Superior temporal gyrus (tissue), 1 donor: ENCODE data around the gene IFITM10.

ENCODE experiments used
- DNase-seq: peaks from one replicate; pipeline ENCODE4 v3.0.0-alpha.2; 2016; ENCODE audit errors: extremely low spot score

The IFITM10 gene

GRCh38 chr11:1750481-1750839 lies at the start of gene IFITM10:
Gene IFITM10 (minus strand): TSS chr11:1750595. CDS start chr11:1750442, 153 bp downstream.
- no peak for DNase-seq

DNA sequence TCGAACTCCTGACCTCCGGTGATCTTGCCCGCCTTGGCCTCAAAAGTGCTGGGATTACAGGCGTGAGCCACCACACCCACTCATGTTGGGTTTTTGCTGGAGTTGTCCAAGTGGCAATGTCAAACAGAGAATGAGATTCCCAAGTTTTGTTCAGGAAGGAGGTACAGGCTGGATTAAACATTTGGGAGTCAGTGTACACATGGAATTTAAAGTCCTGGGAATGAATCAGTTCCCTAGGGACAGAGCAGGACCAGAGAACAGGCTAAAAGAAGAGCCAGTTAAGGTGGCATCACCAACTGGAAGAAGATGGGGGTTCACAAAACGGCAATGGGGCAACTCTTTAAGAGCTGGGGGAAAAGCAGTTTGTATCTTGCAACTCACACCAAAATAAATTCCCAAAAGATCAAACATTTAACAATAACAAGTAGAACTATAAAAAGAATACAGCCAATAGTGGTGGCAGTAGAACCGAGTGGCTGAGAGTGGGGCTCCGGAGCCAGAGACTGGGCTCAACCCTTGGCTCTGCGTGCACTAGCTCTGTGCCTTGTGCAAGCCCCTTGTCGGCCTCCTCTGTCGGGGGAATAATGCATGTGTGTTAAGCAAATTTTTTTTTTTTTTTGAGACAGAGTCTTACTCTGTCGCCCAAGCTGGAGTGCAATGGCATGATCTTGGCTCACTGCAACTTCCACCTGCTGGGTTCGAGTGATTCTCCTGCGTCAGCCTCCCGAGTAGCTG lies 47.2 kb upstream of the IFITM10 start:
- DNase-seq, result no peak

GRCh38 chr11:1796413-1797011 lies 46.1 kb upstream of the IFITM10 start:
- no peak for DNase-seq

DNA sequence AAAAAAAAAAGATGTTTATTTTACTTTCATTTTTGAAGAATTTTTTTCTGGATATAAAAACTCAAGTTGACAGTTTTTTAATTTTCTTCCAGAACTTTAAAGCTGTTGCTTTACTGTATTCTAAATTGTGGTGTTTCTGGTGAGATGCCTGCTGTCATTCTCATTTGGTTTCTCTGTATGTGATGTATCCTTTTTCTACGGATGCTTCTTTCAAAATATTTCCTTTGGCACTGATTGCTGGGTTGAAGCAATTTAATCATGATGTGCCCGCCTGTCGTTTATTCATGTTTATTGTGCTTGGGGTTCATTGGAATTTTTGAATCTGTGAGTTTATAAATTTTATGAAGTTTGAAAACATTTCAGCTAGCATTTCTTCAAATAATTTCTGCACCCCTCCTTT lies 42.7 kb upstream of the IFITM10 start:
- no peak for DNase-seq

- DNase-seq, result no peak
Measured at GRCh38 chr11:1792461-1792860, 42.1 kb upstream of the IFITM10 start.

GRCh38 chr11:1791912-1792311 lies 41.5 kb upstream of the IFITM10 start:
- DNase-seq, result no peak

DNA sequence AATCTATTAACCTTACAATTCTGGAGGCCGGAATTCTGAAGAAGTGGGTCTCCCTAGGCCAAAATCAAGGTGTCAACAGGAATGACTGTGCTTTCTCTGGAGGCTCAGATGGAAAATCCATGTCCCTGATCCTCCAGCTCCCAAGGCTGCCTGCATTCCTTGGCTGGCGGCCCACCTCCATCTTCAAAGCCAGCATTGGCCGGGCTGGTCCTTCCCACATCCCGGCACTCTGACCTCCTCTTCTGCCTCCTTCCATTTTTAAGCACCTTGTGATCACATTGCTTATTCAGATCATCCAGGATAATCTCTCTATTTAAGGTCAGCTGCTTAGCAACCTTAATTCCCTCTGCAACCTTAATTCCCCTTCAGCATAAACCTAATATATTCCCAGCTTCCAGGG lies 36.1 kb upstream of the IFITM10 start:
- DNase-seq, result no peak

DNA sequence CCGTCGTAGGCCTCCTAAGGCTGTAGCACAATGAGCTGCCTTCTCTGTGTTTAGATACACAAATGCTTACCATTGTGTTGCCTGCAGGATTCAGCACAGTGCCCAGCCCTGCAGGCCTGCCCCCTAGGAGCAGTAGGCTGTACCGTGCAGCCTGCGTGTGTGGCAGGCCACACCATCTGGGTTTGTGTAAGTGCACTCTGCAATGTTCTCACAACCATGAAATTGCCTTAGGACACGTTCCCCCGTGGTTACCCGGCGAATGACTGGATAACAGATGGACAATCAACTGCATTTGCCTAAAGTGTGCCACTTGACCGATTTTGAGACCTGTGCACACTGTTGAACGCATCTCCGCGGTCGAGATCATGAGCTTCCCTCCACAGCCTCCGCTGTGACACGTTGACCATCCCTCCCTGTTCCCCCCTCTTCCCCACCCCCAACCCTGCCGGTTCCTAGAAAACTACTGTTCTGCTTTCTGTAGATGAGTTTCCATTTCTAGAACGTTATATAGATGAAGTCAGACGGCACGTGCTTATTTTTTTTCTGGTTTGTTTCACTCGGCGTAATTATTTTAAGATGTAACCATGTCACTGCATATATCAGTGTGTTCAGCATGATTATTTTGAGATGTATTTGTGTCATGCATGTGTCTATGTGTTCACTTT lies 35.5 kb upstream of the IFITM10 start:
- no peak for DNase-seq

- DNase-seq, result no peak
Measured at GRCh38 chr11:1784761-1785650, 34.6 kb upstream of the IFITM10 start.

GRCh38 chr11:1783725-1784529 lies 33.5 kb upstream of the IFITM10 start:
- no peak for DNase-seq

DNA sequence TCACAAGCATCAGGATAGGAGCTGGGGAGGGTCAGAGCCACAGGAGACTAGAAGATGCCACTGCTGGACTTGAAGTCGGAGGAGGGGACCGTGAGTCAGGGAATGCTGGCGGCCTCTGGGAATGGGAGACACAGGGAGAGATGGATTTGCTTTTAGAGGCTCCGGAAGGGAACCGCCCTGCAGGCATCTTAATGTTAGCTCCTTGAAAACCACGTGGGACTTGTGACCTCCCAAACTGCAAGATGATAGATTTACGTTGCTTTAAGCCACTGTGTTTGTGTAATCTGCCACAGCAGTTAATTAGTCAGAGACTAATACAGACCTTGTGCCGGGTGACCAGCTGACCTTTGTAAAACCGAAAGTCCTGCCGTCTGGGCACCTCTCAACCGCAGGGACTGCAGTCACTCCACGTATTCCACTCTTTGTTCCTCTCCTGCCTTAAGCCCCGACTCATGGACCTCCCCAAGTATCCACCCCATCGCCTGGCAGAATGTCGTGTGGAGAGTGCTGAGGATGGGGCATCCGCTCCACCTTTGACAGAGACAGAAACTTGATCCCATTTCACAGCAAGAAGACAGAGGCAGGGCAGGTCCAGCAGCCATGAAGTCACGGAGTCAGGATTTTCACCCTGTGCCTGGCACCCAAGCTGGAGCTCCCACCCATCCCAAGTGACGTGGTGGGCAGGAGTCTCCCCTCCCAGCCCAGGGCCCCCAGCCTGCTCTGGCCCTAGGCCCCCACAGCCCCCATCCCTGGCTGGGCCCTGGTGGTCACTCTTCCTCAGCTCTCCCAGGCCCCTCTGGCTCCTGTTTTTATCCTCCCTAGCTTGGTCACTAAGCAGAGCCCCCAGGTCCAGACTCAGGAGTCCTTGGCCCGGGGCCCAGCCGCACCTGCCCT lies 32.7 kb upstream of the IFITM10 start:
- no peak for DNase-seq

GRCh38 chr11:1782031-1782590 lies 31.7 kb upstream of the IFITM10 start:
- DNase-seq, result no peak

GRCh38 chr11:1781593-1781975 lies 31.2 kb upstream of the IFITM10 start:
- no peak for DNase-seq

GRCh38 chr11:1780700-1781592 lies 30.6 kb upstream of the IFITM10 start:
- DNase-seq, result no peak

DNA sequence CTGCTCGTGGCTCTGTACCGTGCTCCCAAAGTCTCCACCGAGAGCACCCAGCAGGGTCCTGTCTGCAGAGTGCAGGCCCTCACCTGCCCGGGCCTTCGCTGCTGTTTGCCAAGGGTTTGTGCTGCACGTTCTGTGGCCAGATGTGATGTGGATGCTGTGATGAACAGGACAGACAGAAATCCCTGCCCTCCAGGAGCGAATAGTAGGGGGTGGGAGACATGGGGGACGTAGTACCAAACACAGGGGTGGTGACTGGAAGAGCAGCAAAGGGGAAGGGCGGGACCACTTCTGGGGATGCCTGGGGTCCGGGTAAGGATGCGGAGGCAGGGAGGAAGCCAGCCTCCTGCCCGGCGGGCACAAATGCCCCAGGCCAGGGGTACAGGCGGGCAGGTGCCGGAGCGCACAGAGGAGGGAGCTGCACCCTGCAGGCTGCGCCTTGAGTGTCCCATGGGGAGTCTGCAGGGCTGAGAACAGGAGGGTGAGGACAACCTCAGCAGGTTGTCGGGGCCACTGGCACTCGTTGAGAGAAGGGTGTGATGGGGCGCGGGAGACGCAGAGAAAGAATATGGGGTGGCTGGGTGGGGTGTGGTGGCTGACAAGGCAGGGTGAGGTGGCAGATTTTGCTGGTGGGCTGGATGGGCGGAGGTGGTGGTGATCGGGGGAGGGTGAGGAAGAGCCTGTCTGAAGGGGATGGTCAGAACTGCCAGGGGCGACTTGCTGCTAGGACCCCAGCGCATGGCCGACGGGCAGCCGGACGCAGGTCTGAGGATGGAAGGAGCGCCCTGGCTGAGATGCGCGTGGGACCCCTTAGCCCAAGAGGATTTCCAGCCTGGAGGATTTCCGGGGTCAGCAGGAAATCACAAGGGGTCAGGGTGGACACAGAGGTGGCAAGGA lies 29.7 kb upstream of the IFITM10 start:
- no peak for DNase-seq

- DNase-seq, result no peak
Measured at GRCh38 chr11:1779034-1779805, 28.8 kb upstream of the IFITM10 start.
